H9 (cell line): ENCODE measurements around the gene SCGN. TPM values are rescaled to one million over a fixed set of nuclear protein-coding genes. Genes with fewer than 3 reads are reported as not detected.

ENCODE experiments used
- DNase-seq: peaks from one replicate; pipeline ENCODE4 v3.0.0-alpha.2; 2017
- H2AFZ ChIP-seq: one replicate; pipeline ENCODE4 v1.6.1; 2013; ENCODE audit warnings: mild to moderate bottlenecking, low read length, control low read depth, moderate library complexity
- H2AK5ac ChIP-seq: 2 replicates; pipeline ENCODE4 v1.6.1; 2013; ENCODE audit warnings: low read length, control low read depth, mixed read lengths; ENCODE audit not compliant: insufficient read length
- H2BK120ac ChIP-seq: one replicate; pipeline ENCODE4 v1.6.1; 2013; ENCODE audit warnings: low read depth, mild to moderate bottlenecking, low read length, control low read depth, inconsistent platforms; ENCODE audit not compliant: poor library complexity, severe bottlenecking
- H2BK12ac ChIP-seq: 2 replicates; pipeline ENCODE4 v1.6.1; 2013; ENCODE audit warnings: low read length, control low read depth, mixed read lengths, low read depth; ENCODE audit not compliant: insufficient read length
- H2BK15ac ChIP-seq: 2 replicates; pipeline ENCODE4 v1.6.1; 2013; ENCODE audit warnings: low read depth, low read length, control low read depth
- H2BK20ac ChIP-seq: one replicate; pipeline ENCODE4 v1.6.1; 2013; ENCODE audit warnings: low read depth, mild to moderate bottlenecking, low read length, control low read depth, inconsistent platforms; ENCODE audit not compliant: poor library complexity, severe bottlenecking
- H2BK5ac ChIP-seq: 2 replicates; pipeline ENCODE4 v1.6.1; 2013; ENCODE audit warnings: low read length, control low read depth, mixed read lengths; ENCODE audit not compliant: insufficient read length
- H3K14ac ChIP-seq: 2 replicates; pipeline ENCODE4 v1.6.1; 2013; ENCODE audit warnings: low read length, control low read depth; ENCODE audit not compliant: insufficient read depth
- H3K18ac ChIP-seq: 2 replicates; pipeline ENCODE4 v1.6.1; 2013; ENCODE audit warnings: low read depth, mild to moderate bottlenecking, mixed read lengths, low read length, control low read depth; ENCODE audit not compliant: insufficient read length
- H3K23ac ChIP-seq: 2 replicates; pipeline ENCODE4 v1.6.1; 2013; ENCODE audit warnings: low read length, control low read depth, mixed read lengths, low read depth; ENCODE audit not compliant: insufficient read length
- H3K23me2 ChIP-seq: 2 replicates; pipeline ENCODE4 v1.6.1; 2013; ENCODE audit warnings: low read depth, mild to moderate bottlenecking, mixed read lengths, low read length, control low read depth; ENCODE audit not compliant: insufficient read length, poor library complexity, severe bottlenecking
- H3K27ac ChIP-seq: 2 replicates; pipeline ENCODE4 v1.5.1; 2013; ENCODE audit warnings: low read length, control low read depth, mixed read lengths, low read depth; ENCODE audit not compliant: insufficient read length
- H3K27me3 ChIP-seq: 2 replicates; pipeline ENCODE4 v1.6.1; 2013; ENCODE audit warnings: low read length, control low read depth, inconsistent platforms; ENCODE audit not compliant: insufficient read depth
- H3K4ac ChIP-seq: 2 replicates; pipeline ENCODE4 v1.6.1; 2013; ENCODE audit warnings: low read depth, mild to moderate bottlenecking, control low read depth, inconsistent platforms, low read length, moderate library complexity
- H3K4me1 ChIP-seq: 2 replicates; pipeline ENCODE4 v1.6.1; 2013; ENCODE audit warnings: low read length, control low read depth, inconsistent platforms; ENCODE audit not compliant: insufficient read depth
- H3K4me2 ChIP-seq: 2 replicates; pipeline ENCODE4 v1.6.1; 2013; ENCODE audit warnings: low read length, control low read depth, mixed read lengths; ENCODE audit not compliant: insufficient read length, insufficient read depth
- H3K56ac ChIP-seq: 2 replicates; pipeline ENCODE4 v1.6.1; 2013; ENCODE audit warnings: low read depth, mild to moderate bottlenecking, mixed read lengths, low read length, control low read depth; ENCODE audit not compliant: insufficient read length
- H3K79me1 ChIP-seq: 2 replicates; pipeline ENCODE4 v1.6.1; 2013; ENCODE audit warnings: low read depth, mild to moderate bottlenecking, moderate library complexity, low read length, control low read depth, inconsistent platforms; ENCODE audit not compliant: insufficient read depth, poor library complexity, severe bottlenecking
- H3K79me2 ChIP-seq: 2 replicates; pipeline ENCODE4 v1.6.1; 2013; ENCODE audit warnings: low read length, control low read depth, inconsistent platforms; ENCODE audit not compliant: insufficient read depth
- H3K9ac ChIP-seq: 2 replicates; pipeline ENCODE4 v1.6.1; 2013; ENCODE audit warnings: low read length, control low read depth, mixed read lengths; ENCODE audit not compliant: insufficient read length; ENCODE audit errors: extremely low read depth
- H3K9me3 ChIP-seq: one replicate; pipeline ENCODE4 v1.6.1; 2013; ENCODE audit warnings: low read depth, low read length, inconsistent platforms; ENCODE audit not compliant: control insufficient read depth
- H3T11ph ChIP-seq: one replicate; pipeline ENCODE4 v1.6.1; 2013; ENCODE audit warnings: mild to moderate bottlenecking, low read length, control low read depth, inconsistent platforms
- H4K20me1 ChIP-seq: one replicate; pipeline ENCODE4 v1.6.1; 2013; ENCODE audit not compliant: control insufficient read depth, insufficient read length, insufficient read depth
- H4K5ac ChIP-seq: 2 replicates; pipeline ENCODE4 v1.6.1; 2013; ENCODE audit warnings: low read depth, mild to moderate bottlenecking, mixed read lengths, low read length, control low read depth; ENCODE audit not compliant: insufficient read length
- H4K8ac ChIP-seq: replicated peaks from 2 replicates; pipeline ENCODE4 v1.6.1; 2013; ENCODE audit warnings: low read length, control low read depth, mixed read lengths, low read depth; ENCODE audit not compliant: insufficient read length
- H4K91ac ChIP-seq: 2 replicates; pipeline ENCODE4 v1.6.1; 2013; ENCODE audit warnings: low read depth, mild to moderate bottlenecking, moderate library complexity, mixed read lengths, low read length, control low read depth; ENCODE audit not compliant: insufficient read length
- H3K27ac Mint-ChIP-seq, 3 experiments: 2 replicates in 2 of 3; 3 replicates in 1 of 3; pipeline ENCODE4 v1.8.0; 2020 to 2021; ENCODE audit warnings: mixed read lengths in 3 of 3, mild to moderate bottlenecking in 1 of 3, moderate library complexity in 1 of 3
- H3K27me3 Mint-ChIP-seq: 2 replicates; pipeline ENCODE4 v1.8.0; 2021; ENCODE audit warnings: low read depth, mild to moderate bottlenecking, moderate library complexity, mixed read lengths
- H3K36me3 Mint-ChIP-seq, 3 experiments: 2 replicates in 2 of 3; 3 replicates in 1 of 3; pipeline ENCODE4 v1.8.0; 2020 to 2021; ENCODE audit warnings: low read depth in 3 of 3, mixed read lengths in 3 of 3; ENCODE audit not compliant: insufficient read depth in 1 of 3
- H3K4me1 Mint-ChIP-seq, 2 experiments: 2 replicates each; pipeline ENCODE4 v1.8.0; 2020; ENCODE audit warnings: mixed read lengths in 2 of 2
- H3K4me3 Mint-ChIP-seq, 2 experiments: 2 replicates in 1 of 2; 3 replicates in 1 of 2; pipeline ENCODE4 v1.8.0; 2020 to 2021; ENCODE audit warnings: mild to moderate bottlenecking in 2 of 2, mixed read lengths in 2 of 2, moderate library complexity in 1 of 2
- H3K9me3 Mint-ChIP-seq, 2 experiments: 2 replicates in 1 of 2; 3 replicates in 1 of 2; pipeline ENCODE4 v1.8.0; 2020; ENCODE audit warnings: mild to moderate bottlenecking in 2 of 2, mixed read lengths in 2 of 2, moderate library complexity in 1 of 2
- WGBS: extraction: QIAGEN DNeasy Blood & Tissue Kit; methylation state at CpG from one replicate; pipeline ENCODE4 v1.1.7; 2013; ENCODE audit warnings: missing lambda C conversion rate, low lambda C conversion rate, mixed read lengths; ENCODE audit not compliant: insufficient read length; ENCODE audit errors: extremely low coverage; 5-methylcytosine and 5-hydroxymethylcytosine counted together
- total RNA-seq: library from RNA; stranded (reverse); gene quantifications from 2 replicates; pipeline ENCODE4 v1.2.1, GENCODE V29; 2021
- TF ChIP-seq, protein P1 (sequence below): fragments of 200-600 bp; sonication (generic); conservative IDR thresholded peaks from 3 replicates; pipeline ENCODE4 v1.8.0; 2021; ENCODE audit warnings: antibody characterized with exemption, mild to moderate bottlenecking

The SCGN gene
- total RNA-seq, 1 experiment from 2014 or later = not detected

- Histone ChIP-seq H3K9ac (no peak overlapping the region), H3K18ac (no peak overlapping the region), H3K56ac (no peak overlapping the region), H3K23ac (no peak overlapping the region), H4K5ac (no peak overlapping the region), H3T11ph (no peak overlapping the region), H3K4me2 (no peak overlapping the region), H3K79me1 (no peaks in the 10 kb centered on the region), H4K91ac (no peak overlapping the region), H4K8ac (no peak overlapping the region), H2BK15ac (no peak overlapping the region), H3K79me2 (no peaks in the 10 kb centered on the region), H3K4me1 (no peaks in the 10 kb centered on the region), H3K14ac (no peak overlapping the region), H2AFZ (no peak overlapping the region), H3K4ac (no peak overlapping the region), H3K27me3 (no peaks in the 10 kb centered on the region), H2BK120ac (no peak overlapping the region), H2BK5ac (no peak overlapping the region), H3K23me2 (no peaks in the 10 kb centered on the region), H4K20me1 (no peaks in the 10 kb centered on the region), H3K9me3 (no peaks in the 10 kb centered on the region), H3K27ac (no peak overlapping the region), H2AK5ac (no peak overlapping the region), H2BK12ac (no peak overlapping the region), H2BK20ac (no peak overlapping the region)
- Mint-ChIP-seq H3K27ac (no peak overlapping the region), H3K9me3 (no peaks in the 10 kb centered on the region), H3K36me3 (no peaks in the 10 kb centered on the region), H3K4me3 (no peak overlapping the region), H3K4me1 (no peaks in the 10 kb centered on the region), H3K27me3 (peaks cover 14% of the 10 kb centered on the region)
- no CpG with 5 or more reads among the region's 4 CpGs for WGBS
- DNase-seq = no peak
- TF ChIP-seq, protein P1, sequence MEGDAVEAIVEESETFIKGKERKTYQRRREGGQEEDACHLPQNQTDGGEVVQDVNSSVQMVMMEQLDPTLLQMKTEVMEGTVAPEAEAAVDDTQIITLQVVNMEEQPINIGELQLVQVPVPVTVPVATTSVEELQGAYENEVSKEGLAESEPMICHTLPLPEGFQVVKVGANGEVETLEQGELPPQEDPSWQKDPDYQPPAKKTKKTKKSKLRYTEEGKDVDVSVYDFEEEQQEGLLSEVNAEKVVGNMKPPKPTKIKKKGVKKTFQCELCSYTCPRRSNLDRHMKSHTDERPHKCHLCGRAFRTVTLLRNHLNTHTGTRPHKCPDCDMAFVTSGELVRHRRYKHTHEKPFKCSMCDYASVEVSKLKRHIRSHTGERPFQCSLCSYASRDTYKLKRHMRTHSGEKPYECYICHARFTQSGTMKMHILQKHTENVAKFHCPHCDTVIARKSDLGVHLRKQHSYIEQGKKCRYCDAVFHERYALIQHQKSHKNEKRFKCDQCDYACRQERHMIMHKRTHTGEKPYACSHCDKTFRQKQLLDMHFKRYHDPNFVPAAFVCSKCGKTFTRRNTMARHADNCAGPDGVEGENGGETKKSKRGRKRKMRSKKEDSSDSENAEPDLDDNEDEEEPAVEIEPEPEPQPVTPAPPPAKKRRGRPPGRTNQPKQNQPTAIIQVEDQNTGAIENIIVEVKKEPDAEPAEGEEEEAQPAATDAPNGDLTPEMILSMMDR = no peak
These were observed 7.8 kb downstream of the SCGN start for GRCh38 chr6:25659633-25660368.
